DND-41 (cell line): ENCODE data around the gene EGF.
A peak's percentile ranks its signal among the peaks of the same experiment; 100 is the strongest.

Experiments
- ATAC-seq: fragments of 200-7000 bp; cut with Tn5 transposase; 3 replicates; pipeline ENCODE4 v1.9.1; 2021; ENCODE audit warnings: low read depth; ENCODE audit not compliant: insufficient read depth
- DNase-seq: peaks from one replicate; pipeline ENCODE4 v3.0.0-alpha.2; 2020
- H2AFZ ChIP-seq: 2 replicates; pipeline ENCODE4 v1.6.0; 2012; ENCODE audit warnings: low read depth, low read length
- H3K27ac ChIP-seq: 2 replicates; pipeline ENCODE4 v1.5.1; 2012; ENCODE audit warnings: low read length, inconsistent platforms
- H3K27me3 ChIP-seq: fragments of 200-600 bp; sonication (generic); 2 replicates; pipeline ENCODE4 v1.6.0; 2012; ENCODE audit warnings: low read length, mild to moderate bottlenecking, inconsistent platforms; ENCODE audit not compliant: insufficient read depth, poor library complexity
- H3K36me3 ChIP-seq: 2 replicates; pipeline ENCODE4 v1.5.1; 2012; ENCODE audit warnings: low read length, inconsistent platforms; ENCODE audit not compliant: insufficient read depth
- H3K4me1 ChIP-seq: 2 replicates; pipeline ENCODE4 v1.5.1; 2012; ENCODE audit warnings: mild to moderate bottlenecking, low read length; ENCODE audit not compliant: insufficient read depth
- H3K4me2 ChIP-seq: 2 replicates; pipeline ENCODE4 v1.6.0; 2012; ENCODE audit warnings: mild to moderate bottlenecking, moderate library complexity, low read length, inconsistent platforms; ENCODE audit not compliant: insufficient read depth
- H3K4me3 ChIP-seq, 2 experiments: fragments of 200-600 bp in 1 of 2; shearing (Covaris generic) in 1 of 2; 2 replicates each; pipeline ENCODE4 v1.5.1; 2012 to 2016; ENCODE audit warnings: inconsistent platforms in 2 of 2, low read length in 2 of 2, mild to moderate bottlenecking in 2 of 2, low read depth in 1 of 2, moderate library complexity in 1 of 2
- H3K79me2 ChIP-seq: 2 replicates; pipeline ENCODE4 v1.6.0; 2012; ENCODE audit warnings: low read length, inconsistent platforms; ENCODE audit not compliant: insufficient read depth
- H3K9ac ChIP-seq: 2 replicates; pipeline ENCODE4 v1.6.0; 2012; ENCODE audit warnings: low read depth, mild to moderate bottlenecking, inconsistent platforms, low read length, moderate library complexity
- H3K9me3 ChIP-seq: 2 replicates; pipeline ENCODE4 v1.5.1; 2012; ENCODE audit warnings: low read length, moderate library complexity, mild to moderate bottlenecking, inconsistent platforms; ENCODE audit not compliant: insufficient read depth, severe bottlenecking
- H4K20me1 ChIP-seq: 2 replicates; pipeline ENCODE4 v1.6.0; 2012; ENCODE audit warnings: low read length; ENCODE audit not compliant: insufficient read depth
- EZH2 ChIP-seq: IDR thresholded peaks from 3 replicates; pipeline ENCODE4 v1.6.1; 2012; ENCODE audit warnings: borderline replicate concordance, low read depth, mild to moderate bottlenecking, moderate library complexity, low read length, inconsistent platforms; ENCODE audit not compliant: severe bottlenecking
- TF ChIP-seq, protein P1 (sequence below): IDR thresholded peaks from 2 replicates; pipeline ENCODE4 v1.5.1; 2012; ENCODE audit warnings: borderline replicate concordance, low read length, moderate library complexity, mild to moderate bottlenecking; ENCODE audit not compliant: poor library complexity, severe bottlenecking; ENCODE audit errors: extremely low read depth

EGF gene

GRCh38 chr4:109973529-109973905 is 60.8 kb downstream of the EGF start:
- no peaks in the 10 kb centered on the region for H4K20me1 ChIP-seq
- H3K4me3 ChIP-seq, result no peak overlapping the region
- H3K79me2 ChIP-seq, result no peaks in the 10 kb centered on the region
- no peak overlapping the region for H3K27ac ChIP-seq
- ATAC-seq (no peak), DNase-seq (no peak)
- TF ChIP-seq EZH2, result no peak
- TF ChIP-seq, protein P1, sequence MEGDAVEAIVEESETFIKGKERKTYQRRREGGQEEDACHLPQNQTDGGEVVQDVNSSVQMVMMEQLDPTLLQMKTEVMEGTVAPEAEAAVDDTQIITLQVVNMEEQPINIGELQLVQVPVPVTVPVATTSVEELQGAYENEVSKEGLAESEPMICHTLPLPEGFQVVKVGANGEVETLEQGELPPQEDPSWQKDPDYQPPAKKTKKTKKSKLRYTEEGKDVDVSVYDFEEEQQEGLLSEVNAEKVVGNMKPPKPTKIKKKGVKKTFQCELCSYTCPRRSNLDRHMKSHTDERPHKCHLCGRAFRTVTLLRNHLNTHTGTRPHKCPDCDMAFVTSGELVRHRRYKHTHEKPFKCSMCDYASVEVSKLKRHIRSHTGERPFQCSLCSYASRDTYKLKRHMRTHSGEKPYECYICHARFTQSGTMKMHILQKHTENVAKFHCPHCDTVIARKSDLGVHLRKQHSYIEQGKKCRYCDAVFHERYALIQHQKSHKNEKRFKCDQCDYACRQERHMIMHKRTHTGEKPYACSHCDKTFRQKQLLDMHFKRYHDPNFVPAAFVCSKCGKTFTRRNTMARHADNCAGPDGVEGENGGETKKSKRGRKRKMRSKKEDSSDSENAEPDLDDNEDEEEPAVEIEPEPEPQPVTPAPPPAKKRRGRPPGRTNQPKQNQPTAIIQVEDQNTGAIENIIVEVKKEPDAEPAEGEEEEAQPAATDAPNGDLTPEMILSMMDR, result no peak
- no peaks in the 10 kb centered on the region for H3K9me3 ChIP-seq
- H3K4me1 ChIP-seq, result peaks cover 3% of the 10 kb centered on the region
- H2AFZ ChIP-seq, result no peak overlapping the region
- H3K36me3 ChIP-seq, result no peaks in the 10 kb centered on the region
- H3K9ac ChIP-seq, result no peak overlapping the region
- H3K27me3 ChIP-seq, result peaks cover 16% of the 10 kb centered on the region
- no peak overlapping the region for H3K4me2 ChIP-seq

DNA sequence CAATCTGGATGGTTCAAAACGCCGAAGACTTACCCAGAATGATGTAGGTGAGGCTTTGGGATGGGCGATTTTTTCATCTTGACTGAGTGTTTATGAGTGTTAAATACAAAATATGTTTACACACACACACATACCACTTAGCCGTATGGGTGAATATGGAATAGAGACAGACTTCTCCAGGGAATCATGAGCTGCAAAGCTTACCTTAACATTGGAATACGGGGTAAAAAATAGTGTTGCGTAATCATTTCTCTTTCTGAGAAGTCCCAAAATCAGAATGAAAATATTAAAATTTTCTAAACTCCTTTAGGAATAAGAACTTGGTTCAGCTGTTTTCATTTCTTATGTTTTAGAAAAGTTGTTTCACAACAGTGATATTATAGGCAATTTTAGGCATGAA is 63.5 kb downstream of the EGF start:
- no peak for TF ChIP-seq EZH2
- TF ChIP-seq, protein P1, result no peak
- ATAC-seq, result no peak
- peaks cover 20% of the 10 kb centered on the region for H3K27me3 ChIP-seq

DNA sequence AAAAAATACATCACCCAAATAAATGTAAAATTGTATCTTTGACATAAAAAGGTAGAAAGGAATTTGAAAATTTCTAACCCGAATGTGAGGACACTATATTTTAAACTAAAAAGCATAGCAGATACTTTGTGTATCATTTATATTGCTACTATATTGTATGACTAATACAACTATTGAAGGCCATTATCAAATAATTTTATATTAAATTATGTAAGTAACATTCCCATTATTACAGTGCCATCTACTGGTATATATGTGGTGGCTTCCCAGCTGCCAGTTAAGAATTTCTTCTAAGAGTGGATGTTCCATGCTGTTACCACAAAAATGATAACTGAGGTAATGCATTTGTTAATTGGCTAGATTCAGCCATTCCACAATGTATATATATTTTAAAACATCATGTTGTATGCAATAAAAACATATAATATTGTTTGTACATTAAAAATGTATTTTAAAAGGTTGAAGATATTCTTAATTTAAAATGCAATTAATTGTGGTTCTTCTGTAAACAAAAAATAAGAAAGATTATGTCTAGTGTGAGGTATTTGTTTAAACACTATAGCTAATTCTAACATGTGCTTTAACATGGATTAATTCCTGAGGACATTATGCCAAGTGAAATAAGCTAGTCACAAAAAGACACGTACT is 65.3 kb downstream of the EGF start:
- Histone ChIP-seq H3K9me3 (no peaks in the 10 kb centered on the region), H3K27ac (no peak overlapping the region), H3K9ac (no peak overlapping the region), H4K20me1 (no peaks in the 10 kb centered on the region), H2AFZ (no peak overlapping the region), H3K4me2 (no peak overlapping the region), H3K36me3 (no peaks in the 10 kb centered on the region), H3K4me3 (no peak overlapping the region), H3K79me2 (no peaks in the 10 kb centered on the region), H3K27me3 (peaks cover 12% of the 10 kb centered on the region), H3K4me1 (no peaks in the 10 kb centered on the region)
- no peak for DNase-seq
- ATAC-seq, result peak; percentile 56; the same call in 1 of the 3 replicates
- TF ChIP-seq, protein P1, result peak; percentile 75
- no peak for TF ChIP-seq EZH2

More for the DNA sequence above, 63.5 kb downstream of the EGF start:
- Histone ChIP-seq H4K20me1 (no peaks in the 10 kb centered on the region), H3K9ac (no peak overlapping the region), H2AFZ (no peak overlapping the region), H3K4me2 (no peak overlapping the region), H3K79me2 (no peaks in the 10 kb centered on the region), H3K4me1 (no peaks in the 10 kb centered on the region), H3K36me3 (no peaks in the 10 kb centered on the region), H3K9me3 (no peaks in the 10 kb centered on the region), H3K27ac (no peak overlapping the region), H3K4me3 (no peak overlapping the region)
- no peak for DNase-seq
